ENCODE measurements around the gene IFIT2.

DNA sequence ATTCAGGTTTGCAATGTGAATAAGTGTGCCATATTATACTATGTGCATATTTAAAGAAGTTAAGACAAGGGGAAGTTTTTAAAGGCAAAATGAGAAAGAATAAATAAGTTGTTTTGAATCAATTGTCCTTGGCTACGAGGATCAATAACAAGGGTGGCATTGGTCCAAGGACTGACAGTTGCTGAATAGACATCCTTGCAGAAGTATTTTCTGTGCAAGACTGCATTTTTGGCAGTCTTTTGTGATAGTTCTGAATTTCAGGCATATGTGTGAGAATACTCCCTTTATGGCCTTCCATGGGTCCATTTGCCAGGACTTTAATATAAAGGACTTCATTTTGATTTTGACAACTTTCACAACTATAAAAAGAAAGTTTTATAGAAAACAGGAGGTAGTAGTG, 44.9 kb upstream of the IFIT2 start:
- TF ChIP-seq YY1 (IDR thresholded peaks at IDR 0.05; ENCODE audit: extremely low read depth, insufficient replicate concordance, low read depth, low read length) = no peak
- no peak for TF ChIP-seq ZNF274 (IDR thresholded peaks at IDR 0.05; ENCODE audit: low read depth, low read length)
- no peak for TF ChIP-seq CTCF (IDR thresholded peaks at IDR 0.05 in 2 of 3, conservative IDR thresholded peaks at IDR 0.05 in 1 of 3; ENCODE audit: borderline replicate concordance in 1 of 3, insufficient read depth in 1 of 3, low read depth in 2 of 3, low read length in 2 of 3)
- TF ChIP-seq POLR2A (IDR thresholded peaks at IDR 0.05; ENCODE audit: borderline replicate concordance, extremely low read depth, insufficient read depth, insufficient read length) = no peak
- TF ChIP-seq JUND (IDR thresholded peaks at IDR 0.05) = no peak
- no peak for TF ChIP-seq EZH2phosphoT487 (IDR thresholded peaks at IDR 0.05; ENCODE audit: borderline replicate concordance)
- no peak for TF ChIP-seq CEBPB (IDR thresholded peaks at IDR 0.05; ENCODE audit: low read depth)
- TF ChIP-seq SIN3A (IDR thresholded peaks at IDR 0.05; ENCODE audit: low read depth) = no peak
- TF ChIP-seq CBX3 (IDR thresholded peaks at IDR 0.05; ENCODE audit: low read depth) = no peak
- no peak for TF ChIP-seq ELF1 (IDR thresholded peaks at IDR 0.05; ENCODE audit: borderline replicate concordance, low read depth)
- TF ChIP-seq RAD21 (IDR thresholded peaks at IDR 0.05; ENCODE audit: low read depth) = no peak
- no peak for TF ChIP-seq POLR2AphosphoS5 (IDR thresholded peaks at IDR 0.05; ENCODE audit: low read depth, low read length)

Data from HCT116 (cell line).